ENCODE measurements around the gene ITPKB. TPM values are rescaled to one million over a fixed set of nuclear protein-coding genes. Genes with fewer than 3 reads are reported as not detected.

The ITPKB gene
- polyA plus RNA-seq, 12 donors = 18.6 to 32.0 (median 23.7) TPM; not detected in 1

- no peak for DNase-seq
These were observed 152.2 kb downstream of the ITPKB start for GRCh38 chr1:226586650-226587422.

DNA sequence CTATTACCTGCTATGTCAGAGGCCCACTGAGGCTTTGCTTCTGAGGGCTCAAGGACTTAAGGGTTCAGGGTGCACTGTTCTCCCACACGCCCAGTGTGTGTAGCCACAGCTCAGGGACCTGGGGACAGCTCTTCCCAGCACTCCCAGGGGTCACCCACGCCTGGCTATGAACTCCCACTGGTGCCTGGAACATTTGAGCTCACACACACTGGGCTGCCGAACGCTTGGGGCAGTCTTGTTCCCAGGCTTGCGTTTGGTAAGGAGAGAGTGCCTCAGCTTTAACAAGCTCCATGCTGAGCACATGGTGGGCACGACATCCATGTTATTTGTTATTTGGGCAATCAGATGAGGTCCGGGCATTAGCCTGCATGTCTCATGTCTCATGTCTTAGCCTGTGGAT lies 153.0 kb downstream of the ITPKB start:
- no peak for DNase-seq

- DNase-seq = no peak
These were observed 154.9 kb downstream of the ITPKB start for GRCh38 chr1:226584164-226584563.

- no peak for DNase-seq
These were observed 156.1 kb downstream of the ITPKB start for GRCh38 chr1:226582966-226583365.

Other genes starting within 250 kb of the ITPKB start
- gene STUM, start 190.5 kb downstream of the ITPKB start, polyA plus RNA-seq (ENCODE audit: insufficient read length in 12 of 12) = 10 to 100 TPM in 7 of 12 donors, 1 to 10 TPM in 4, not detected in 1; 6.2 to 19.8 (median 12.9) TPM
- gene PSEN2, start 131.3 kb upstream of the ITPKB start, polyA plus RNA-seq (ENCODE audit: insufficient read length in 12 of 12) = 100 to 1,000 TPM in 7 of 12 donors, 10 to 100 TPM in 4, not detected in 1; 37.8 to 228 (median 119) TPM
- gene COQ8A, start 201.0 kb upstream of the ITPKB start, polyA plus RNA-seq (ENCODE audit: insufficient read length in 12 of 12) = 10 to 100 TPM in 11 of 12 donors, not detected in 1; 30.4 to 73.1 (median 55.3) TPM